RKO (cell line): ENCODE measurements around the gene NDRG3.
"Not testable (repeated sequence)": the region's sequence is repeated elsewhere in the genome, so short reads cannot be mapped to it uniquely, and the experiment has no call there.

Experiments used
- DNase-seq: peaks from one replicate; pipeline ENCODE4 v3.0.0-alpha.2; 2016; ENCODE audit warnings: low spot score

NDRG3 gene

DNA sequence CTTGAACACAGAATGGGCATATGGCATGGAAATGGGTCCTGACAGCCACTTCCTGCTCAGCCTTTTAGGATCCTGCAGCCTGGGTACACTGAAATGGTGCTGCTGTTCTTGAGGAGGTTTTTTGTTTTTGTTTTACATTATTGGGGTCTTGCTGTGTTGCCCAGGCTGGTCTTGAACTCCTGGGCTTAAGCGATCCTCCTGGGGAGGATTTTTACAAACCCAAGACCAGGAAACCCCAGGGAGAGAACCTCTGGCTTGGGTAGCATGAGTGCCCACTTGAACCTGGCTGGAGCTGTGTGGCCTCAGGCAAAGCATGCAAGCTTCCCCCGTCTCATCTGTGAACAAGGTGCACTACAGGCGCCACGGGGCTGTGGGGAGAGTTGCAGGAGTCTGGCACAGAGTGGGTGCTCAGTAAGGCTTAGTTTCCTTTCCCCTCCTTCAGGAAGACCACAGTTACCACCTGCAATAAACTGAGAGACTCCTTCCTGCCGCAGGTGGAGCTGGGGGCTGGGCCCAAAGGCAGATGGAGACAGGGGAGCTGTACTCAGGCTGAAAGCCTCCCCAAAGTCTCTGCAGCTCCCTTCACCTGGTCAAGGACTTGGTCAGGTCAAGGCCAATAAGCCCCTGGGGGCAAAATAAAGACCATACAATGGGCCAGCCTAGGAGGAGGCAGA lies 101.7 kb downstream of the NDRG3 start:
- DNase-seq = no peak

- DNase-seq = peak; percentile 21
Observed at GRCh38 chr20:36642136-36642535, 103.8 kb downstream of the NDRG3 start.

DNA sequence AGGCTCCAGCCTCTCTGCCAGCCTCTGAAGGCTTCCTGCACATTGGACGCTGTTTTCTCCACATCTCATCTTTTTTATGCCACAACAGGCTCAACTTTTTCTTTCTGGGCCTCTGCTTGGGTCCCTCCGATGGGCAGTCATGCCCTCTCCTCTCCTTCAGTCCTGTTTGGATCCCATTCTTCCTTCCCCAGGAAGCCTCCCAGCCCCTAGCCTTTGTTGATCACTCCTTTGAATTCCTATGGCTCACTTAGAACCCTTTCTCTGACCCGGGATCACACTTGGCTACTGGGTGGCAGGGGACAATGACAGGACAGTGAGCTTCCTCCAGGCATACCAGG lies 104.4 kb downstream of the NDRG3 start:
- DNase-seq = no peak

GRCh38 chr20:36638876-36639400 lies 107.0 kb downstream of the NDRG3 start:
- not testable (repeated sequence) for DNase-seq

DNA sequence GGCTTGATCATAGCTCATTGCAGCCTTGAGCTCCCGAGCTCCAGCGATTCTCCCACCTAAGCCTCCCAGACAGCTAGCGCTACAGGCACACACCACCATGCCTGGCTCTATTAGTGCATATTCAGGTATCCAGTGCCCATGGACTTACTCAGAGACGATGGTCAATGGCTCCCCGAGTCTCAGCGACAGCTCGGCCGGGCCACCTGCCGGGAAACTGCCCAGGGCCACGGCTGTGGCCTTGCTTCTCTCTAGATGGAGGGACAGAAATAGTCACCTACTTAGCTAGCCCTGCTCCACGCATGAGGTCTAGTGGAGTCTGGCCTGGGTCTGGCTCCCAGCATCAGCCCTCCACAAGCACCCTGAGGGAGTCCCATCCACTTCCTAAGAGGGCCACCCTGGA lies 111.5 kb downstream of the NDRG3 start:
- no peak for DNase-seq

DNA sequence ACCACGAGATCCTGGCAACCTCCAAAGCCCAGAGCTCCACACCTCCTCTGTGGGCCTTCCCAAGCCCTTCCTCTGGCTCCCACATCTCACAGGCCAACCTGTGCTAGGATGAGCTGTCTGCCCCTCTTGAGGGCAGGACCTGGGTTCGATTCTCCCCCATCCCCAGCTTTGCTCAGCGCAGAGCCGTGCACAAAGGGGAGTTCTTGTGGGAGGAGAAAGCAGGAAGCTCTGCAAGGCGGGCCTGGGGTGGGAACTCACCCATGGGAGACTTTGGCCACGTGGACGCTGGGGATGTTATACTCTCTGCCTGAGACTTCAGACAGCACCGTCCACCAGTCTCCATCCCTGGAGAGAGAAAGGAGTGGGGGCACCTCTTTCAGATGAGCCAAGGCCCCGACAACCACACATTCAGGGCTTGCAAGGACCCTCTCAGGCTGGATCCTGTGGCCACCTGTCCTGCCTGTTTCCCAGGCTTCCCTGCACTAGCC lies 112.6 kb downstream of the NDRG3 start:
- no peak for DNase-seq

GRCh38 chr20:36632487-36633284 lies 113.2 kb downstream of the NDRG3 start:
- DNase-seq = no peak

- DNase-seq = no peak
Observed at GRCh38 chr20:36632147-36632486, 113.8 kb downstream of the NDRG3 start.

- DNase-seq = peak; percentile 27
Observed at GRCh38 chr20:36631646-36632045, 114.2 kb downstream of the NDRG3 start.

- no peak for DNase-seq
Observed at GRCh38 chr20:36629719-36630681, 115.9 kb downstream of the NDRG3 start.

DNA sequence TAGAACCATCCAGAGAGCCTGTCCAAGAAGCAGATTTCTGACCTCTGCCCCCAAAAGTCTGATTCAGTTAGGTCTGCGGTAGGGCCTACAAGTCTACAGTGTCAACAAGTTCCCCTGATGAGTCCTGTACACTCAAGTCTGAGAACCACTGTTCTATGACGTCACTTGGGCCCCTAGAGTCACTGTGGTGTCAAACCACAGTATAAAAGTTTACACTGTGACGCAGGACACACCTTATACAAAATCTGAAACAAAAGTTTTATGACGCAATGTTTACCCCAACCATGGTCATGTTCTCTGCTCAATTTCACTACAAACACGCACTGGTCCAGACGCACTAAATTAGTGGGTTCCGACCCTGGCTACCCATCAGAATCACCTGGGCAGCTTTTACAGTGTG lies 117.8 kb downstream of the NDRG3 start:
- DNase-seq = no peak

DNA sequence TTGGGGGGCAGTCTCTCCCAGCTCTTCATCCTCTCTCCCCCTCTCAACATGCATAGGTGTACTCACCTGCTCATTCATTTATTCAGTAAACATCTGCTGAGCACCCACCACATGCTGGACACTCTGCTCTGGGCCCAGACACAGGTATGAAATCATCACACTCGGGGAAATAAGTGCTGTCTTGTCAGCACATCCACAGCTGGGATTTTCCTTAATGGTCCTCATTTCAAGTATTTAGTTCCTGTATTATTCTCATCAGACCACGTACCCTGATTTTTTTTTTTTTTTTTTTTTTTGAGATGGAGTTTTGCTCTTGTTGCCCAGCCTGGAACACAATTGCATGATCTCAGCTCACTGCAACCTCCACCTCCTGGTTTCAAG lies 121.0 kb downstream of the NDRG3 start:
- no peak for DNase-seq

DNA sequence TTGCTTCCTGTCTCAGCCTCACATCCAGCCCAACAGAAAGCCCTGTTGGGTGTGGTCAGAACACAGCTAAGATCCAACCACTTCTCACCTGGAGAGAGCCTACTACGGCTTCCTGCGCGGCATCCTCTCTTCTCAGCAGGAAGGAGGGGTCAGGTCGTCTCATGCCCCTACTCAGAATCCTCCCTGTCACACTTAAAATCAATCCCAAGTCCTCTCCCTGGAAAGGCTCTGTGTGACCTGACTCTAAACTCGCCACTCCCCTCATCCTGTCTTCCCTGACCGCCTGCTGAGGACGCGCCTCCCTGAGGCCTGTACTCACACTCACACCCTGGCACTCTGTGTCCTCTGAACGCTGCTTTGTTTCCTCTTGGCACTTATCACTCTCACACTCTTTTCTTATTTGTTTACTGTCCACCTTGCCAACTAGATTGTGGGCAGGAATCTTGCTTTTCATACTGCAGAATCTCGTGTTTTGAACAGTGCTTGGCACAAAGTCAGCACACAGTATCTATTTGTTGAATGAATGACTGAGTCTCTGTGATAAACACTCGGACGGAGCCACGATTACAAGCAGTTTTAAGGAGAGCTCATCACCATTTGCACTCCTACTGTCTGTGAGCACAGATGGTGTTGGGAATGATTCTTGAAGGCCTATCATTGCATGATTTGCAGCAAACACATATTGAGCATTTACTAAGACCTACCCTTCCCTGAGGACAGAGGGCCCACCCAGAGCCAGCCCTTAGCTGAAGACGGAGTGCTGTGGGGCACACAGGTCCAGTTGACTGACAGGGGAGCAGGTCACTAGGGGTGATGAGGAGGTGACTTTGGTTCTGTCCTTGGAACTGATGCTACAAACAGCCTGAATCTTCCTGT lies 121.6 kb downstream of the NDRG3 start:
- no peak for DNase-seq

- no peak for DNase-seq
Observed at GRCh38 chr20:36623444-36623843, 122.4 kb downstream of the NDRG3 start.

DNA sequence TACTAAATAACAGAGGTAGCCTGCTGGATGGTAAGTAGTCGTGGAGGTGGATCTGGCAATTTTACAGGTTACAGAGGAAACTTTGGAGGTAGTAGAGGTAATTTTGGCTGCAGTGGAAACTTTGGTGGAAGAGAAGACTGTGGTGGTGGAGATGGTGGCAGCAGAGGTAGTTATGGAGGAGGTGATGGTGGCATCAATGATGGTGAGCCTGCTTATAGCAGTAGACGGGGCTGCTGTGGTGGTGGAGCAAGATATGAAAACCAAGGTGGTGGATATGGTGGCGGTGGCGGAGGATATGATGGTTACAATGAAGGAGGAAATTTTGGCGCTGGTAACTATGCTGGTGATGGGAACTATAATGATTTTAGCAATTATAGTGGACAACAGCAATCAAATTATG lies 125.0 kb downstream of the NDRG3 start:
- no peak for DNase-seq

GRCh38 chr20:36614781-36615557 lies 130.9 kb downstream of the NDRG3 start:
- DNase-seq = no peak

- DNase-seq = no peak
Observed at GRCh38 chr20:36613974-36614373, 131.9 kb downstream of the NDRG3 start.

GRCh38 chr20:36611625-36612024 lies 134.3 kb downstream of the NDRG3 start:
- no peak for DNase-seq

GRCh38 chr20:36608388-36608728 lies 137.5 kb downstream of the NDRG3 start:
- peak; percentile 47 for DNase-seq

- peak; percentile 35 for DNase-seq
Observed at GRCh38 chr20:36607586-36608387, 138.1 kb downstream of the NDRG3 start.
